GM12878 (cell line): ENCODE results near the gene ZFC3H1.

Experiments
- BRCA1 ChIP-seq: IDR thresholded peaks from 2 replicates; pipeline ENCODE4 v1.6.1; 2011; ENCODE audit warnings: low read depth, low read length, improper control_type of control experiment
- CHD1 ChIP-seq: IDR thresholded peaks from 2 replicates; pipeline ENCODE4 v1.6.1; 2012; ENCODE audit warnings: low read depth, low read length, improper control_type of control experiment
- EGR1 ChIP-seq, 2 experiments: IDR thresholded peaks; 1 replicate in 1 of 2; 2 replicates in 1 of 2; pipeline ENCODE4 v1.6.1; 2011 to 2012; ENCODE audit warnings: low read depth in 2 of 2, low read length in 2 of 2, borderline replicate concordance in 1 of 2, mild to moderate bottlenecking in 1 of 2, moderate library complexity in 1 of 2
- EP300 ChIP-seq, 2 experiments: fragments of 150-350 bp in 1 of 2; IDR thresholded peaks; 2 replicates each; pipeline ENCODE4 v1.6.1; 2011 to 2012; ENCODE audit warnings: low read depth in 2 of 2, low read length in 2 of 2, borderline replicate concordance in 1 of 2, improper control_type of control experiment in 1 of 2, inconsistent platforms in 1 of 2; ENCODE audit not compliant: control insufficient read depth in 1 of 2
- POLR2A ChIP-seq: IDR thresholded peaks from 2 replicates; pipeline ENCODE4 v1.6.1; 2011; ENCODE audit warnings: low read depth, mild to moderate bottlenecking, low read length
- POLR2AphosphoS5 ChIP-seq: IDR thresholded peaks from 2 replicates; pipeline ENCODE4 v1.6.1; 2011; ENCODE audit warnings: mild to moderate bottlenecking, low read length, inconsistent platforms
- RAD51 ChIP-seq: fragments of 450-650 bp; IDR thresholded peaks from 2 replicates; pipeline ENCODE4 v1.6.1; 2016; ENCODE audit warnings: moderate library complexity, mild to moderate bottlenecking, inconsistent platforms
- YY1 ChIP-seq: IDR thresholded peaks from 2 replicates; pipeline ENCODE4 v1.6.1; 2011; ENCODE audit warnings: low read depth, mild to moderate bottlenecking, low read length
- ZZZ3 ChIP-seq: IDR thresholded peaks from 2 replicates; pipeline ENCODE4 v1.6.1; 2011; ENCODE audit warnings: low read depth; ENCODE audit not compliant: control insufficient read depth, insufficient read length
- TF ChIP-seq, protein P1 (sequence below), 3 experiments: IDR thresholded peaks in 2 of 3; conservative IDR thresholded peaks in 1 of 3; 2 replicates each; pipeline ENCODE4 v1.5.1; 2011; ENCODE audit warnings: low read depth in 3 of 3, low read length in 3 of 3, mild to moderate bottlenecking in 3 of 3, control low read depth in 2 of 3, moderate library complexity in 2 of 3, inconsistent platforms in 1 of 3, mixed read lengths in 1 of 3; ENCODE audit not compliant: control insufficient read depth in 2 of 3, insufficient read depth in 1 of 3; ENCODE audit errors: extremely low read depth in 1 of 3
- TF ChIP-seq, protein P2 (sequence below): IDR thresholded peaks from 2 replicates; pipeline ENCODE4 v1.6.1; 2012; ENCODE audit warnings: low read depth, low read length, improper control_type of control experiment
- TF ChIP-seq, protein P3 (sequence below): IDR thresholded peaks from 2 replicates; pipeline ENCODE4 v1.6.1; 2011; ENCODE audit warnings: borderline replicate concordance, low read depth, mild to moderate bottlenecking, moderate library complexity, mixed read lengths, low read length; ENCODE audit not compliant: insufficient read depth; ENCODE audit errors: extremely low read length

DNA sequence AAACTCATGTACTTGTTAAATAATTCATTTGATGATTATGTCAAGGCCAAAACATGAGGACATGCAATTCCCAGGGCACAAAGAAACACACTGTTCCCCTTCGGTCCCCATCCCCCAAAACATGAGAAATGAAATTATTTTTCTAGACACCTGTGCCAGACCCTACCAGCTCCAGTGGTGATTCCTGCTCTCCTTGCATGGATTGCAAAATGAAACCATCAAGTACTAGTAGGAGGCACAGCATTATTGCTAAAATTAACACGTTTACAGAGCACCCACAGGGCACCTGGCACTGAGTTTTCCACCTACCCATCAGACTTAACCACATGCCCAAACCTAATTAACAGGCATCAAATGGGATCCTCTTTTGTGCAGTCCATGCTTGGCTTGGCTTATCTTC lies 76.6 kb downstream of the ZFC3H1 start:
- TF ChIP-seq, protein P1, sequence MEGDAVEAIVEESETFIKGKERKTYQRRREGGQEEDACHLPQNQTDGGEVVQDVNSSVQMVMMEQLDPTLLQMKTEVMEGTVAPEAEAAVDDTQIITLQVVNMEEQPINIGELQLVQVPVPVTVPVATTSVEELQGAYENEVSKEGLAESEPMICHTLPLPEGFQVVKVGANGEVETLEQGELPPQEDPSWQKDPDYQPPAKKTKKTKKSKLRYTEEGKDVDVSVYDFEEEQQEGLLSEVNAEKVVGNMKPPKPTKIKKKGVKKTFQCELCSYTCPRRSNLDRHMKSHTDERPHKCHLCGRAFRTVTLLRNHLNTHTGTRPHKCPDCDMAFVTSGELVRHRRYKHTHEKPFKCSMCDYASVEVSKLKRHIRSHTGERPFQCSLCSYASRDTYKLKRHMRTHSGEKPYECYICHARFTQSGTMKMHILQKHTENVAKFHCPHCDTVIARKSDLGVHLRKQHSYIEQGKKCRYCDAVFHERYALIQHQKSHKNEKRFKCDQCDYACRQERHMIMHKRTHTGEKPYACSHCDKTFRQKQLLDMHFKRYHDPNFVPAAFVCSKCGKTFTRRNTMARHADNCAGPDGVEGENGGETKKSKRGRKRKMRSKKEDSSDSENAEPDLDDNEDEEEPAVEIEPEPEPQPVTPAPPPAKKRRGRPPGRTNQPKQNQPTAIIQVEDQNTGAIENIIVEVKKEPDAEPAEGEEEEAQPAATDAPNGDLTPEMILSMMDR (IDR thresholded peaks at IDR 0.05 in 2 of 3, conservative IDR thresholded peaks at IDR 0.05 in 1 of 3; ENCODE audit: control insufficient read depth in 2 of 3, extremely low read depth in 1 of 3, insufficient read depth in 1 of 3, low read depth in 3 of 3, low read length in 3 of 3), result no peak
- TF ChIP-seq BRCA1 (no peak), EGR1 (IDR thresholded peaks at IDR 0.05; ENCODE audit: borderline replicate concordance in 1 of 2, low read depth in 2 of 2, low read length in 2 of 2) (no peak), EP300 (IDR thresholded peaks at IDR 0.05; ENCODE audit: borderline replicate concordance in 1 of 2, control insufficient read depth in 1 of 2, low read depth in 2 of 2, low read length in 2 of 2) (no peak), POLR2AphosphoS5 (no peak), CHD1 (no peak), POLR2A (no peak), ZZZ3 (no peak), YY1 (no peak), RAD51 (no peak)
- TF ChIP-seq, protein P2, sequence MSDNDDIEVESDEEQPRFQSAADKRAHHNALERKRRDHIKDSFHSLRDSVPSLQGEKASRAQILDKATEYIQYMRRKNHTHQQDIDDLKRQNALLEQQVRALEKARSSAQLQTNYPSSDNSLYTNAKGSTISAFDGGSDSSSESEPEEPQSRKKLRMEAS, result no peak
- TF ChIP-seq, protein P3, sequence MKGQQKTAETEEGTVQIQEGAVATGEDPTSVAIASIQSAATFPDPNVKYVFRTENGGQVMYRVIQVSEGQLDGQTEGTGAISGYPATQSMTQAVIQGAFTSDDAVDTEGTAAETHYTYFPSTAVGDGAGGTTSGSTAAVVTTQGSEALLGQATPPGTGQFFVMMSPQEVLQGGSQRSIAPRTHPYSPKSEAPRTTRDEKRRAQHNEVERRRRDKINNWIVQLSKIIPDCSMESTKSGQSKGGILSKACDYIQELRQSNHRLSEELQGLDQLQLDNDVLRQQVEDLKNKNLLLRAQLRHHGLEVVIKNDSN, result no peak
